Mucosa of descending colon (tissue), 3 donors: Measurements from ENCODE around the gene SIRPG. TPM values are rescaled to one million over a fixed set of nuclear protein-coding genes. Genes with fewer than 3 reads are reported as not detected.
"Not testable (repeated sequence)": the region's sequence is repeated elsewhere in the genome, so short reads cannot be mapped to it uniquely, and the experiment has no call there.

Source experiments
- ATAC-seq: fragments of 200-7000 bp; cut with Tn5 transposase; one replicate; pipeline ENCODE4 v1.9.1; 2020; ENCODE audit warnings: mild to moderate bottlenecking, moderate library complexity
- DNase-seq, 3 donors: peaks; one replicate each; pipeline ENCODE4 v3.0.0-alpha.2; 2020
- H3K36me3 ChIP-seq: fragments of 200-600 bp; one replicate; pipeline ENCODE4 v1.8.0; 2021; ENCODE audit warnings: low read depth, mild to moderate bottlenecking
- H3K4me1 ChIP-seq: fragments of 200-600 bp; one replicate; pipeline ENCODE4 v1.8.0; 2021; ENCODE audit warnings: low read depth, mild to moderate bottlenecking
- H3K4me3 ChIP-seq: fragments of 200-600 bp; one replicate; pipeline ENCODE4 v1.8.0; 2021; ENCODE audit warnings: mild to moderate bottlenecking
- H3K9me3 ChIP-seq: fragments of 200-600 bp; one replicate; pipeline ENCODE4 v1.8.0; 2021; ENCODE audit warnings: mild to moderate bottlenecking
- CTCF ChIP-seq: fragments of 200-600 bp; IDR thresholded peaks from one replicate; pipeline ENCODE4 v1.8.0; 2022; ENCODE audit warnings: antibody characterized with exemption, mild to moderate bottlenecking
- intact Hi-C, 2 donors: fragments of 100-400 bp; cut with DNase I in 1 of 2; cut with micrococcal nuclease in 1 of 2; formaldehyde crosslinking; loops; one replicate each; pipeline versions ENCODE4 v1.11.0 to v1.11.1; 2022; cut with DNase I, micrococcal nuclease
- long read RNA-seq, 2 donors: library from polyadenylated mRNA; unstranded; transcript quantifications; one replicate each; pipeline ENCODE4 v2.0.0, GENCODE V29; 2019 to 2021
- total RNA-seq, 3 donors: library from RNA; stranded (reverse); fragmentation: NEBNext Ultra II Directional in 2 of 3; extraction: Animal tissue kit (Norgen Biotek cat#: 25700) in 2 of 3; gene quantifications; one replicate each; pipeline versions ENCODE4 v1.2.1 to v1.2.4, GENCODE V29; 2021 to 2023
- donor health status: DM: no; HTN: no; CAD: no; lungs with moderate emphysema.
- donor health status: DM: no; HTN: no; CAD: no.
- donor health status: DM: no; HTN: yes; CAD: no.

Gene SIRPG
- 1 to 10 TPM; 1.1 to 1.7 (median 1.2) TPM for total RNA-seq
- long read RNA-seq, donor 1 = 0 reads
- long read RNA-seq, donor 2 = 0 reads

GRCh38 chr20:1657556-1658334 lies at the start of gene SIRPG:
TSS of gene SIRPG (minus strand) at chr20:1657779. CDS start at chr20:1657714, 65 bp downstream.
- Histone ChIP-seq H3K9me3 (no peaks in the 10 kb centered on the region), H3K4me3 (no peak within 1 kb of the TSS)
- DNase-seq = peak in 1 of 3 donors; percentile 29

GRCh38 chr20:1706887-1707286 lies 49.3 kb upstream of the SIRPG start:
- H3K4me1 ChIP-seq, DNase-seq, H3K36me3 ChIP-seq, intact Hi-C loops, ATAC-seq, H3K9me3 ChIP-seq, H3K4me3 ChIP-seq: not testable (repeated sequence)

More at GRCh38 chr20:1657556-1658334, at the start of gene SIRPG:
- Histone ChIP-seq H3K36me3 (no peaks in the 10 kb centered on the region), H3K4me1 (no peaks in the 10 kb centered on the region)
- peak; percentile 70 for ATAC-seq
- no peak for TF ChIP-seq CTCF
- intact Hi-C loops = no loop called here

GRCh38 chr20:1706079-1706478 lies 48.5 kb upstream of the SIRPG start:
- H3K4me3 ChIP-seq = no peak overlapping the region
- no peak for DNase-seq
- intact Hi-C loops = no loop called here
- H3K36me3 ChIP-seq = no peaks in the 10 kb centered on the region
- no peaks in the 10 kb centered on the region for H3K4me1 ChIP-seq
- H3K9me3 ChIP-seq = no peaks in the 10 kb centered on the region
- ATAC-seq = no peak
- TF ChIP-seq CTCF = no peak

- no peak for ATAC-seq
These were observed 45.3 kb upstream of the SIRPG start for GRCh38 chr20:1702855-1703254.

GRCh38 chr20:1702328-1702727 lies 44.7 kb upstream of the SIRPG start:
- Histone ChIP-seq H3K36me3 (no peaks in the 10 kb centered on the region), H3K4me3 (no peak overlapping the region), H3K9me3 (no peaks in the 10 kb centered on the region), H3K4me1 (no peaks in the 10 kb centered on the region)
- no peak for DNase-seq
- no peak for TF ChIP-seq CTCF
- ATAC-seq = no peak
- intact Hi-C loops = no loop called here

More at GRCh38 chr20:1702855-1703254, 45.3 kb upstream of the SIRPG start:
- no peak overlapping the region for H3K4me3 ChIP-seq
- H3K9me3 ChIP-seq = no peaks in the 10 kb centered on the region
- no peaks in the 10 kb centered on the region for H3K36me3 ChIP-seq
- no peaks in the 10 kb centered on the region for H3K4me1 ChIP-seq
- intact Hi-C loops = no loop called here
- no peak for TF ChIP-seq CTCF
- no peak for DNase-seq

- intact Hi-C loops = no loop called here
- ATAC-seq = no peak
- no peak overlapping the region for H3K4me3 ChIP-seq
These were observed 43.4 kb upstream of the SIRPG start for GRCh38 chr20:1700990-1701389.

More at GRCh38 chr20:1700990-1701389, 43.4 kb upstream of the SIRPG start:
- TF ChIP-seq CTCF = no peak
- Histone ChIP-seq H3K36me3 (no peaks in the 10 kb centered on the region), H3K4me1 (no peaks in the 10 kb centered on the region), H3K9me3 (no peaks in the 10 kb centered on the region)
- no peak for DNase-seq
